ENCODE measurements around the gene CALHM5.

The CALHM5 gene

DNA sequence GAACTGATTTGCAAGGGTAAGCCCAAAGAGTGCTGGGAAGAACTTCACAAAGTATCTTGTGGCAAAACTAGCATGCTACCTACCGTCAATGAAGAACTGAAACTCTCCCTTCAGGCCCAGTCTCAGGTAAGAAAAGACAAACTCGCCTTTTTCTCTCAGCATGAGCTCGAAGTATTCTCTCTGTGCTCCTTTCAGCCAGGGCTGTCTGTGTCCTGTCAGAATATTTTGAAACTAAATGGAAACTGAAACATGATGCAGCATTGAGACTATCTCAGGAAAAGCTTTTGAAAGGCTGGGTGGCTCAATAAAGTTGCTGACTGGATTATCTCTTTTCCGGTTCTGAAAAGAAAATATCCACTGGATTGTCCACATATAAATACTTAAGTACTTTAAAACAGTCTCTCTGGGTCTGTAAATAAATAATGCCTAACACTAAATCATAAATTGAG is 696 bp downstream of the CALHM5 start:
- DNase-seq = no peak

DNA sequence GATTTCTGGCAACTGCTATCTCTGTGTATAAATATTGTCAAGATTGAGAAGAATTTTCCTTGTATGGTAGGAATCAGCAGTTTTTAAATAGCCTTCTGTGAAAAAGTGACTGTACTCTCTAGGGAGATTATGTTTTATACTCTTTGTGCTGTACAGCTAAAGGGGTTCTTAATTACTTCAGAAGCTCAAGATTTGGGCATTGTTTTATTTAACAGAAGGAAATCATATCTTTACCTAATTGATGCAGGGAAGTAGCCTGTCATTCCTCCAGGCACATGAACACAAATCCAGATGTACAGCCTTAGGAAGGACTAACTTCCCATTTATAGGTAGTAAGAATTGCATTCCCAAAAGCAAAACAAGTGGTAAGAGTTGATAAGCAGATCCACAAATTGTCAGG is 1.3 kb downstream of the CALHM5 start:
- no peak for DNase-seq

DNA sequence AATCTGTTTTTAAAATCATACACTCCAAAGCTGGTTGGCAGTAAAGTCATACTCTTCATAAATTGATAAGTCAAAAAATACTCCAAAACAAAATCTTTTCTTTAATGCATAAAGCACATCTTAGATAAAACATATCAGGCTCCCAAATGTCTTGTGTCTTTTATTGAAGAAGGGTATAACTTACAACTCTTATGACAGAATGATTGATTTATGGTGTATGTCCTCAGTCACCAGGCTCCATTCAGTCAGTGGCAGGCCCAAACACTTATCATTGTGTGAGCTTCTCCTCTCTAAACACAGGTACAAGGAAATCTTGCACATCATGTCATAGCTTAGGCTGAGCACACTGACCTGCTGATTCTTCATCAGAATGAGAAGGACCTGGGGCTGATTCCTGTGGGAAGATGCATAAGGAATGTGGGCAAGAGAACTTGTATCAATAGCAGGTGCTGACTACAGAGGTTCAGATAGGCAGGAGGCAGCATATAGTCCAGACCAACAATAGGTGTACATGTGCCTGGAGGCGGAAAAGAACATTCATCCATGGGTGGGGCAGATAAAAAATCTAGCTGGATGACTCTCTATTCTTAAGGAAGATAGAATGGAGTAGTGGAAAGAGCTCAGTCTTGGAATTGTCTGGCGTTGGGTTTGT is 1.9 kb downstream of the CALHM5 start:
- no peak for DNase-seq

DNA sequence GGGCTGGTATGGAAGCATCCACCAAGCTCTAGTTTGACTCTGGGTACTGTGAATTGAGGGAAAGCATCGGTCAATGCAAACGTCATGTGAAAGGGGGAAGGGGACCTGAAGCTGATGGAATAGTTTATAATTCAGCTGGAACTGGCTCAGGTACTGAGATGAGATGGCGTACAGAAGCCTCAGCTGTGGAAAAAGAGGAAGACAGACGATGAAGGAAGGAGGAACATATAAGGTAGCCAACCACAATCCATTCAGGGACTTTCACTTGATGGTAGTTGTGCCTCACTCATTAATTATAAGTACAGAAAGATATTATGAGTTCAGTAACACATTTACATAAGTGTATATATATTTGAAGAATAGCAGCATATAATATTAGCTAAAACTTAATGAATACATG is 2.7 kb downstream of the CALHM5 start:
- DNase-seq = no peak

DNA sequence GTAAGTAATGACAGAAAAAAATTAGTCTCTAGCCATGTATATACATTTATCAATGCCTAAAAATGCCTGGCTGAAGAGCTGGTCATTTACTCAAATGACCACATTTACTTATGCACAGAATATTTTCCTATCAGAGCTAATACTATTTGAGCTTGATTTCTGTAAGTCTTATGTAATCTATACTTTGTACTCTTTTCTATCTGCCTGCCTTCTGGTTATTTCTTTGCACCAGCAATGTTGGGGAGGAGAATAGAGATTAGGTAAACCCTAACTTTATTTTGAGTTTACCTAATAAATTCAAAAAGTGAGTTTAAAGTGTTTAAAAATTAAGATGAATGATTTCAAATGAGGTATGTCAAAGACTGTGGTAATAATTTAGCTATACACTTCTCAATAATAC is 3.7 kb downstream of the CALHM5 start:
- no peak for DNase-seq

DNA sequence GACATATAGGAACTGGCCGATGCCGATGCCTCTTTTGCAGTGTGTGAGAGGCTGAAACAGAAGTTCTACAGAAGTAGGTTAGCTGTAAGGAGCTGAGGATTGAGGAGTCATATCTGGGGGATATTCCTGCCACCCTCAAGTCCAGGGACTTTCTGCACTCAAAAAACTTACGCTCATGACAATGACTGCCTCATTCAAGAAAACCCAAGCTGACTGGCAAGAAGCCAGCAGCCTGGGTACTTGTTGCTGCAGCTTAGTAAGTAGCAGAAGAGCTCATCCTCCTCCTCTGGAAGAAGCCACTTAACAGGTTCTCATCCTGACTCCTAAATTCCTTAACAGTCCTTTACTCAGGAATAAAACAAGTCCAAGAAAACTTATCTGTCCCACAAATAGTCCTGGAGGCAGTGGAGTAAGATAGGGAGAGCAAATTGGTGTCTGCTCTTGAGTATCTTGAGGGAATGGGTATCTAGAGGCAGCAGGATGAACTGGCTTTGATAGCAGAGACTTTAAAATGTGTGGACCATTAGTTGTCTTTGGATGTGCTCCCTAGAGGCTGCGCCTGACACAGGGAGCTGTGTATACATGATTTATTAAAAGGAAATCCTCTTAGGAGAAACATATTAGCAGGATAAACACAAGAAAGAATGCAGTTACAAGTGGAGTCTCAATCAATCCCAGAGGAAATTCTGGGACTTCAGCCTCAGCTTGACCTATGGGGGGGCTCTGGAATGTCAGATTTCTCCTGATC is 7.4 kb downstream of the CALHM5 start:
- DNase-seq = no peak

DNA sequence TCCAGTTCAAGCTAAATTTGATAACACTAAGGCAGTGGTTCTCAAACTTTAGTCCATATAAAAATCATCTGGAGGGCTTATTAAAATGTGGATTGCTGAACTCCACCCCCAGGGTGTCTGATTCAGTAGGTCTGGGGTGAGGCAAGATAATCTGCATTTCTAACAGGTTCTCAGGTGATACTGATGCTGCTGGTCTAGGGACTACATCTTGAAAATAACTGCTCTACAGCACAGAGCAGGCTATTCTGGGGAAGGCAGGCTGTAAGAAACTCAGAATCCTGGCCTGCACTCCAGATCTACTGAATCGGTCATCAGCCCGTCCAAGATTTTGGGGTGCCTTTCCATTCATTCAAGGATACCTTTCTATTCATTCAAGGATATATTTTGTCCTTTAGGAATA is 11.5 kb downstream of the CALHM5 start:
- no peak for DNase-seq

DNA sequence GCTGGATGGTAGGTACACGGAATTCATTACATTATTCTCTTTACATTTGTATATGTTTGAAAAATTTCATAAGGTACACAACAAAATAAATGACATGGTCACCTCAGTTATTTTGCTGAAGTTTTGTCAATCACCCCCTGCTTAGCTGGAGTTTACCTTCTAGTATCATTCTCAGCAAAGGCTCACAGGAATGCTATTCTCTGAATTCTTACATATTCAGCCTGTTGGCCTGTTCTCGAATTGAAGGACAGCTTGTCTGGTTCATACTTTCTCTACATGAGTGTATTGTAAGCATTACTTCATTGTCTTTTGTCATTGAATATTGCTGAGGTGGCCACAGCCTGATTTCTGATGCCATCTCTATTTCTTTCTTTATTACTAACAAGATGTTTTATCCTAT is 12.8 kb downstream of the CALHM5 start:
- DNase-seq = no peak

DNA sequence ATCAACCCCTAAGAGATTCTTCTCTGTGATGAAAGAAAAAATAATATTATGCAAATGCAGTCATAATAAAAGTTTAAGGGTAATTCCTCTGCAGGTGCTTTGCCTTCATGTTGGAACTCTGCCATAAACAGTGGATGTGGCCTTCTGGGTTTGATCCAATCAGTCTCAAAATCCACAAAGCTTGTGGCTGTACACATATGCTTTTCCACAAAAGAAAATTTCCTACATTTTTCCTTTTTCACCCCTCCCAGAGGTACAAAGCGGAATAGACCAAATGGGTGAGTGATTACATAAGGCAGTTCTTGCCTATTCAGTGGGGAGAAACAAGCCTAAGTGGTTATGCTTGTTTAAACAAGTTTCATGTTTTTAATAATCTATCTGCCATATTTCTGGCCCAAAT is 16.7 kb downstream of the CALHM5 start:
- DNase-seq = no peak

DNA sequence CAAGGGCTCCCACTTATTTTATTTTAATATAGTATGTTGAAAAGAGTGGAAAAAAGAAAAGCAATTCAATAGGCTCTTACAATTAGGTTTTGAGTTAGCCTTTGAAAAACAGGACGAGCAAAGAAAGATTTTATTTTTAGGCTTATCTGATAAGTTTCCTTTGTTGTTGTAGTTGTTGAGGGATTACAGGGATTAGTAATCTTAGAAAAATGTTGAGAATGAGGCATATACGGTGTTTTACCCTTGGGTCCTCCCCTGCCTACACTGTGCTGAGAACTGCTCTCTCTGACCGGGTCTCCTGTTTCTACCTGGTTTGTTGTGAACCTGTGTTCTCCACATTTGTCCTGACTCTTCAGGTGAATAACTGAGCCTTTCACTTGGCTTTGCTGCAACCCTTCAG is 17.3 kb downstream of the CALHM5 start:
- DNase-seq = no peak

DNA sequence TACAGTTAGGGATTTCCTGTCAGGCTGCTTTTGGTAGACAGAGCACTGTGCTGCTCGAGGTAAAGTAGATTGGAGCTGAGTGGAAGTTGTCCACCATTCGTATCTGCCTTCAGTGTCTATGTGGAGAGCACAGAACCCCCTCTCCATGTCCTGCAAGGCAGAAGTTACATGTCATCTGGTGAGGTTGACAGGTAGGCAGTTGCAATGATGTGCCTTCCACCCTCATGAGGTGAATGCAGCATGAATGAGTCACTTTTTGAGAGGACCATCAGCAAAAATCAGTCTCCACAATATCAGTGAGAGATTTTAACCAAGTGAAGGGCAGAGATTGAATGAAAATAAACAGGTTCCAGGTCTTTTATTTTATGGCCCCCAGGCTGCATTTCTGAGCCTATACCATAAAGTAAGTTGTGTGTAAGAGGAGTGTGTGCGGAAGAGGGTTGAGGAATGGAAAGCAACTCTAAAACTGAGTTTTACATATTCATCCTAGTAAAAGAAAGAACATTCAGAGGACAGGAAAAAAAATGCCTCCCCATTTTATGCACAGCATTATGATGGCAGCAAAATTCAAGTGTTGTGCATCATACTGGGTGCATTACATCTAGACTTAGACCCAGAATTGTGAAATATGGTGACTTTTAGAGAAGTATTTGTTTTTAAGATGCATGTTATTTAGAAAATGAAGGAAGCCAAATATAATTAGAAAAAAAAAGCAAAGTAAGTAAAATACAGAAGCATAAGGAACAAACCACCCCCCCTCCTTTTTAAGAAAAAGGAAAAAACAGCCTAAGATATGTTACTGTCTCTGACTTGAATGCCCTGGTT is 18.2 kb downstream of the CALHM5 start:
- DNase-seq = no peak

DNA sequence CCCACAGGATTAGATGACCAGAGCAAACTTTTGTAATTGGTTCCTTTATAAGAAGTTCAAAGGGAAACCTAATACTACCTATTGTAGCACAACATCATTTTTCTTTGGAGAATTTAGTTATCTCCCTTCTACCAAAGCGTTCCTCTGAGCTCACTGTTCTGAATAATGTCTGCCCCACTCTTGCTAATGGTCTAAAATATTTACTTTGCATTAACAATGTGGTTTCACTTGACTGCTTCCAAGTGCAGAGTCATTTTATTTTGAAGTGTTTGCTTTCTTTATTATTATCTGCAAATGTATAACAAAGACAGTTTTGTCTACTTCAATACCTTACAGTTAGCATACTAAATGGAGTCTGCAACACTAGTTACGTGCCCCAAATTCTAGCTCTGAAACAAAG is 19.0 kb downstream of the CALHM5 start:
- DNase-seq = peak; percentile 67 to 81

DNA sequence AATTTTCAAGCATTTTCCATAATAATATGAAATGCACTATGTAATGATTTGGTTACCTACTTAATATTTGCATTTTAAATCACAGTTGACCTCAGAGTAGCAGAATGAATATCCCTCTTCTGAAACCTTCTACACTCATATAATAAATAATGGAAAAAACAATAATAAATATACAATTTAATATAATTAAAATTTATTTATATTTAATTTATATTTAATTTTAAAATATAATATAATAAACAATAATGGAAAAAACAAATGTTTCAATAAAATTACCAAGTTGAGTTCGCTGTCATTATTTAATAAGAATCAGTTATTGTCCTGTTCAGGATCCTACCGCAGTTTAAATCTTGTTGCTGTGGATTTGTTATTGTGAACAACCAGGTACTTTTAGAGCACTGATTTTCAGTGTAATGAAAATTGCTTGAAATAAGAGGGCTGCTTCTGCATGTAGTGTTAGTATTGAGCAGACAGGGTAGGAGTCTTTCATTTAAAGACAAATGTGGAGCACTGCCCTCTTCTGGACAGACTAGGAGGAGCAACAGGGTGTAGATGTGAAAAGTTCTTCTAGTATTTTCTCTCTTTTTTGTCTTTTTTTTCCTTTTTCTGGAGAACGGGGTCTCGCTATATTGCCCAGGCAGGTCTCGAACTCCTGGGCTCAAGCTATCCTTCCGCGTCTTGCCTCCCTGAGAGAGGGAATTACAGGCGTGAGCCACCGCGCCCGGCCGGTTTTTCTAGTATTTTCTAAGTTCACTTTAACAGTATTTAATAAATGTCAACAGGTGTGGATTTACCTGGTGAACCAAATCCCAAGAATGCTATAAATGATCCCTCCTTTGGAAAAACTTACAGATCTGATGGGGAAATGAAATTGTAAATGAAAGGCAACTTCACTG is 20.5 kb downstream of the CALHM5 start:
- peak in 1 of 2 experiments; percentile 41 for DNase-seq

DNA sequence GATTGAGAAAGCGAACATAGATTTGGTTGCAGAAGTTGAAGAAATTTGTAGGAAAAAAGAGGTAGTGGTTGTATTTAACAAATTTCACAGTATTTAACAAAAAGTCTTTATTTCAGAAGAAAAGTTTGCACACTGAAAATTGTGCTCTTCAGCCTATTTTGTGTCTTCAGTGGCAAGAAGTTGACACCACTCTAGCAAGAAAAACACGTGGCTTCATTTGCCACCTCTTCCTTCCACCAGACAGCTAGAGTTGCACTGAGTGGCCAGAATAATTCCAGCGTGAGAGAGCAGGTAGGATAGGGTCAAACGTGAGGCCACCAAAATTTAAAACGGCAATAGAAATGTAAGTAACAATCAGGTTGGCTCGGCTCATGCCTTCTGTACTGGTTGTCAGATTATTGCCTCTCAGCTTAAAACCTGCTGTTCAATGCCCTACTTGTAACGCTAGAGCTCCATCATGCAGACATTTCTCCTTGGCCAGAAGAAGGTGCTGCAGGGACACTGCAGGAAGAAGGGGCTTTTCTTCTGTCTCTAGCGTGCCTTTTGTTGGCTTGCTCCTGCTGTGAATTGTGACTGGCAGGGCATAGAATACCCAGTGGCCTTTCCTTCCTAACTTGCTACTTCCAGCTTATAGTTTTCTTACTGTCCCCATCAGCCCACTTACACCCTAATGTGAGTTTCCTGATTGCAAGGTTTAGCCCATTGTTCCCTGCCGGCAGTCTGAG is 22.0 kb downstream of the CALHM5 start:
- DNase-seq = no peak

DNA sequence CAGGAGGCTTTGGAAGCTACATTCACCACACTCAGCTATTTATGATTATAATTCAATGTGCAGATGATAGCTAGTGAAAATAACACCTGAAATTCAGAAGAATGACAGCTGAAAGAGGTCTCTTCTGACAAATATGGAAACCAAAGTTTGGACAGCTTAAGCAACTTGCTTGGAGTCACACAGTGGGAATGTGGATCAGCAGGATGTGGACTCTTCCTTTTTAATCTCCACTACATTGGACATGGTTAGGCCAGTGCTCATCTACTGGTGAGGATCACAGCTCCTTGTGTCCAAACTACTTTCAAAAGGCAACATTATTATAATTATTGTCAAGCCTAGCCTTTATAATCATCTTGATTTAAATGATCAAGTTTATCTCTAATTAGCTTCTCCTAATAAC is 23.7 kb downstream of the CALHM5 start:
- no peak for DNase-seq

DNA sequence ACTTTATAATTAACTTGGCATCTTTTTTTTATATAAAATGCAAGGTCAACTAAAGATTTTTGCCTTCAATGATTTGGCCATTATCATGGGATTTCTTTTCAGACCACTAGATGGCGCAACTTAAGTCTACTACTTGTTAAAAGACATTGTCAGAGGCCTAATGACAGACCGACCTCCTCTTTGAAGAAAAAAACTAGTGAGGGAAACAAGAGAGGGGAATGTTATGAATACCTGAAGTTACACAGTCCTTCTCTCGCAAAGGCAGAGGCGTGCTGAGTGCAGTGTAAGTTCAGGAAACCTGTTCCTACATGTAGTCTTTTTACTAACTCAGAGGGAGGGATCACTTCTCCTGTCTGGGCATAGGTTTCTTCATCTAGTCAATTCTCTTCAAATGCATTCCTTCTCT is 24.8 kb downstream of the CALHM5 start:
- DNase-seq = peak in 1 of 2 experiments; percentile 38

DNA sequence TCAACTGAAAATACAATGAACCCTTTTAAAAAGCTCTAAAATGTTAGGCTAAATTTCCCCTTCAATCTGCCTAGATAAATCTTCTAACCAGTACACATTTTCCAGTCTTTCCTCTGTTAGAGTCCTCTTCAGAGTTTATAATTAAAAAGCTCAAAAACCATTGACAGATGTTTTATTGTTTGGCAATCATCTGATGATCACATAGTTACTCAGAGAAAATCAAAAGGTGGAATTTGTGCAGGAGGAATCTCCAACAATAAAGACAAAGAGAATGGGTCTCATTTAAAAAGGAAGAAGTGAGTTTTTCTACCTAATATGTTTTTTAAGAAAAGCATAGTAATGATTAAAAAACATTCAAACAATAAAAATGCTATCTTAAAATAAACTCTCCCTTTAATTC is 31.0 kb downstream of the CALHM5 start:
- DNase-seq = peak in 1 of 2 experiments; percentile 22

DNA sequence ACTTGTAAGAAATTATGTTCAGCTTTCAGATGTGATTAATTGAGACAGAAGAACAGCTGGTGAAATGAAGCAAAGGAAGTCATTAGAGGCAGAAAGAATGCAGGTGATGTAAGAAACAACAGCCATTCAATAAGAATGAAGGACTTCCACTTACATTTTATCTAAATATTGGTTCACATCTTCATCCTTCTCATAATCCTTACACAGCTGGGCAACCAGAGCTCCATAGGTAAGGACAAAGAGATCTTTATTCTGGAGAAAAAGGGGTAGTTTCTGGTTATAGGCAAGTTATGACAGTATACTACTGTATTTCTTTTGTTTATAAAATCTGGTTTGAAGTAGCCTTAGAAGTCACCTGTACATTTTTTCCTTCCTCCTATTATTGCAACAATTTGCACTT is 31.7 kb downstream of the CALHM5 start:
- peak in 1 of 2 experiments; percentile 29 for DNase-seq

DNA sequence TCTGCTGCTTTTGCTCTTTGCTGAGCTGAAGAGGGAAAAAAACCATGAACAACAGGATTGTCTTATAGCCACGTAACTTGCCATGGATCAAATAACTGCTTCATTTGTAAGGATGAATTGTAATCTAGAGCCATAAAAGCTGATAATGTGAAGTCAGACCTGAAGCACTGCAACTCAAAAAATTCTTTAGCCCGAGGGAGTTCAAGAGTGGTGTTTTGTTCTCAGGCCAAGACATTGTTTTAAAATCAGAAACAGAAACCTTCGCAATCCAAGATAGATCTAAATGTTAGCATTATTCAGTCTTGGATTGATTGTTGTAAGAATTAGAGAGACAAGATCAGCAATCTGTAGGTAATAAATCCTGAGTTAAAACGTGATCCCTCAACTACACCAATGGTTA is 34.2 kb downstream of the CALHM5 start, which contains the start of gene TRAPPC3L:
TSS of gene TRAPPC3L (minus strand) at position 34 of the 400 bp plus-strand sequence. CDS start 170 bp downstream, outside the sequence.
- no peak for DNase-seq

DNA sequence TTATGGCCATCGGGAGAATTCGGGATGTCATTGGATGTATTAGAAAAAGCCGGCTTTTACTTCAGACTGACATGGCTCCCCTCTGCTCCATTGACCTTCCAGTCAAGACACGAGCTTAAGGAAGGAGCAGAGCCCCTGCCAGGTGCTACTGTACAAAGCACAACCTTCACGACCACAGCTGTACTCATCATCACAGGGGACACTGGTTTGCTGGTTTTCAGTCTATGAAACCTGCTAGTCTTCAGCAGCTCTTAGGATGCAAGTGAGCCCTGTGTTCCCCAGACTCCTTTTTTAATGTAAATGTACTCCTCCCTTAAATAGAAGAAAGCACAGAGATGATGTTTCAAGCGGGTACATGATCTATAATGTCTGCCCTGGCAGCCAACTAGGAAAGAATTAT is 35.9 kb downstream of the CALHM5 start:
- DNase-seq = no peak

DNA sequence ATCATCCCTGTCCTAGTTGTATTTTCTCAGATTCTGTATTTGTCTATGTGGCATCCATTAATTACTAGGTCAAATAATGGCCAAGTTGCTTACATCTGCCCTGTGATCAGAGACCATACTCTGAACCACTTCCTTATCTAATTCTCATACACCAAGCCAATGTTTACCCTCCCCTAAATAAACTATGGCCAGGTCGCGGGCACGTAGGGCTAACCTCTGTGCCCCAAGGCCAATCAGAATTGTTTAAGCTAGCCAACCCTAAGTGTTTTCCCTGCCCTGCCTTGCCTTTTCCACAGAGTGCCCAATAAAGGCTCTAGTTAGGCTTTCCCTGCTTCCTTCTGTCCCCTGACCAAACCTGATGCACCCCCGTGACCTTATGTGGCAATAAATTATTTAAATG is 39.4 kb downstream of the CALHM5 start:
- DNase-seq = no peak

DNA sequence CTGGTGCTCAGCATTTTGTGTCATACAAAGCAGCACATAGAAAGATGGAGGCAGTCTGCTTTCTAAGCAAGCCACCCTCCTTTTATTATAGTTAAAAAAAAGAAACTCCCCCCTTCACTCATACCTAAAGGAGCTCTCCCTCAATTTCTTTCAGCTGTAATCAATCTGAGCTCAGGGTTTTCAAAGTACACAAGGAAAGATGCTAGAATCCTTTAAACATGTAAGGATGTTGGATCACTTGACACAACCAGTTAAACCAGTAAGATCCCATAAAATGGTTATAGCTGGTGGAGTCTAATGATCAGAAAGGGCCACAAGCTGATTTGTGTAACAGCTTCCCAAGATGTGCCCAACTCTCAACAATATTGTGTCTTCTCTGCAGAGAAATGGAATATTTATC is 42.0 kb downstream of the CALHM5 start, which contains the start of gene CALHM4:
TSS of gene CALHM4 (plus strand) at position 301 of the 400 bp plus-strand sequence. CDS start at position 344, 43 bp downstream.
- no peak for DNase-seq
